ENCODE measurements around the gene TRIM40. TPM values are rescaled to one million over a fixed set of nuclear protein-coding genes. Genes with fewer than 3 reads are reported as not detected.

Gene TRIM40
- polyA plus RNA-seq, 2 of the 4 experiments (the other 2 are of a cell fraction), result 0.05 TPM

- ChIA-PET POLR2A (no interaction called here), CTCF (interaction anchor here (1.6 kb wide), 1 partner anchor 24 kb away, joined by 4 read pairs; no protein-coding TSS in a partner anchor)
- FAIRE-seq, result no peak
- no peak overlapping the region for H3K27ac ChIP-seq
- H3K4me2 ChIP-seq, result no peak overlapping the region
- WGBS (ENCODE audit: missing lambda C conversion rate), result 91% methylated on average over 7 of the region's 8 CpGs
- H3K9me3 ChIP-seq, result no peaks in the 10 kb centered on the region
- TF ChIP-seq ZFP36 (IDR thresholded peaks at IDR 0.05; ENCODE audit: borderline replicate concordance, partially characterized antibody), result no peak
- TF ChIP-seq ZSCAN20 (CRISPR knock-in tag; IDR thresholded peaks at IDR 0.05), result no peak
- TF ChIP-seq ESRRA (IDR thresholded peaks at IDR 0.05; ENCODE audit: borderline replicate concordance, low read length), result no peak
- no peak for TF ChIP-seq MYC (IDR thresholded peaks at IDR 0.05; ENCODE audit: borderline replicate concordance, low read length)
- TF ChIP-seq HDAC2 (IDR thresholded peaks at IDR 0.05), result no peak
- 0 out of 6 replicates have a peak, but pooled peaks of 1 of the 2 experiments have one; percentile 19 for ATAC-seq
- H3K4me1 ChIP-seq, result no peaks in the 10 kb centered on the region
- DNase-seq (ENCODE audit: low read depth in 1 of 2, low spot score in 1 of 2), result no peak
- H3K4me3 ChIP-seq, result no peak overlapping the region
Observed at GRCh38 chr6:30194797-30195690, 59.1 kb downstream of the TRIM40 start.

DNA sequence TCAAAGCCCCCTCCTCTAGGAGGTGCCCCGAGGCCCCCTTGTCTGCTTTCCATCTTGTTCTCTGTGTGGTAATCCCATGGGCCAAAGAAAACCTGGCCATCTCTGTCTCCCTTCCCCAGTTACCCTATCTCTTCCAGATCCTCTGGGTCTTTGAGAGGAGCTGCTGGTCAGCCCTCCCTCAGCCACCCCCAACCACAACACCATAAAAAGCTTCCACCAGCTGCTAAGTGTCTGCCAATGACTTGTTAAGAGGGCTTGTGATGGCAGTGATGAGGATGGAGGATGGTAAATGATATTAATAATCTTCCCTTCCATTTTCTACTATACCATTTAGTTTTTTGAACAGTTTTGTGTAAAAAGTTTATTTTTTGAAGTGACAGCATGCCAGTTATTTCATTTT, 60.0 kb downstream of the TRIM40 start:
- H3K4me2 ChIP-seq, result no peak overlapping the region
- H3K27ac ChIP-seq, result no peak overlapping the region
- ATAC-seq (no peak), FAIRE-seq (no peak), DNase-seq (ENCODE audit: low read depth in 1 of 2, low spot score in 1 of 2) (no peak)
- POLR2A ChIA-PET, result no interaction called here
- H3K4me1 ChIP-seq, result no peaks in the 10 kb centered on the region
- TF ChIP-seq RAD21 (conservative IDR thresholded peaks at IDR 0.05 in 1 of 2, IDR thresholded peaks at IDR 0.05 in 1 of 2), result no peak
- TF ChIP-seq RFX5 (IDR thresholded peaks at IDR 0.05), result no peak
- TF ChIP-seq PHF8 (IDR thresholded peaks at IDR 0.05; ENCODE audit: borderline replicate concordance, low read depth), result no peak
- no peak for TF ChIP-seq CBX2 (IDR thresholded peaks at IDR 0.05; ENCODE audit: borderline replicate concordance, low read depth)
- TF ChIP-seq CEBPB (IDR thresholded peaks at IDR 0.05), result no peak
- no peak for TF ChIP-seq RNF2 (IDR thresholded peaks at IDR 0.05; ENCODE audit: borderline replicate concordance, low read depth)
- TF ChIP-seq POLR2AphosphoS2 (conservative IDR thresholded peaks at IDR 0.05; ENCODE audit: low read length), result no peak
- no peak for TF ChIP-seq ATOH8 (CRISPR knock-in tag; IDR thresholded peaks at IDR 0.05; ENCODE audit: low read depth)
- no peak for TF ChIP-seq ZSCAN20 (CRISPR knock-in tag; IDR thresholded peaks at IDR 0.05)
- no peak for TF ChIP-seq CHD4 (IDR thresholded peaks at IDR 0.05; ENCODE audit: borderline replicate concordance)
- TF ChIP-seq, protein P1, sequence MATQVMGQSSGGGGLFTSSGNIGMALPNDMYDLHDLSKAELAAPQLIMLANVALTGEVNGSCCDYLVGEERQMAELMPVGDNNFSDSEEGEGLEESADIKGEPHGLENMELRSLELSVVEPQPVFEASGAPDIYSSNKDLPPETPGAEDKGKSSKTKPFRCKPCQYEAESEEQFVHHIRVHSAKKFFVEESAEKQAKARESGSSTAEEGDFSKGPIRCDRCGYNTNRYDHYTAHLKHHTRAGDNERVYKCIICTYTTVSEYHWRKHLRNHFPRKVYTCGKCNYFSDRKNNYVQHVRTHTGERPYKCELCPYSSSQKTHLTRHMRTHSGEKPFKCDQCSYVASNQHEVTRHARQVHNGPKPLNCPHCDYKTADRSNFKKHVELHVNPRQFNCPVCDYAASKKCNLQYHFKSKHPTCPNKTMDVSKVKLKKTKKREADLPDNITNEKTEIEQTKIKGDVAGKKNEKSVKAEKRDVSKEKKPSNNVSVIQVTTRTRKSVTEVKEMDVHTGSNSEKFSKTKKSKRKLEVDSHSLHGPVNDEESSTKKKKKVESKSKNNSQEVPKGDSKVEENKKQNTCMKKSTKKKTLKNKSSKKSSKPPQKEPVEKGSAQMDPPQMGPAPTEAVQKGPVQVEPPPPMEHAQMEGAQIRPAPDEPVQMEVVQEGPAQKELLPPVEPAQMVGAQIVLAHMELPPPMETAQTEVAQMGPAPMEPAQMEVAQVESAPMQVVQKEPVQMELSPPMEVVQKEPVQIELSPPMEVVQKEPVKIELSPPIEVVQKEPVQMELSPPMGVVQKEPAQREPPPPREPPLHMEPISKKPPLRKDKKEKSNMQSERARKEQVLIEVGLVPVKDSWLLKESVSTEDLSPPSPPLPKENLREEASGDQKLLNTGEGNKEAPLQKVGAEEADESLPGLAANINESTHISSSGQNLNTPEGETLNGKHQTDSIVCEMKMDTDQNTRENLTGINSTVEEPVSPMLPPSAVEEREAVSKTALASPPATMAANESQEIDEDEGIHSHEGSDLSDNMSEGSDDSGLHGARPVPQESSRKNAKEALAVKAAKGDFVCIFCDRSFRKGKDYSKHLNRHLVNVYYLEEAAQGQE (IDR thresholded peaks at IDR 0.05), result no peak
- TF ChIP-seq, protein P2, sequence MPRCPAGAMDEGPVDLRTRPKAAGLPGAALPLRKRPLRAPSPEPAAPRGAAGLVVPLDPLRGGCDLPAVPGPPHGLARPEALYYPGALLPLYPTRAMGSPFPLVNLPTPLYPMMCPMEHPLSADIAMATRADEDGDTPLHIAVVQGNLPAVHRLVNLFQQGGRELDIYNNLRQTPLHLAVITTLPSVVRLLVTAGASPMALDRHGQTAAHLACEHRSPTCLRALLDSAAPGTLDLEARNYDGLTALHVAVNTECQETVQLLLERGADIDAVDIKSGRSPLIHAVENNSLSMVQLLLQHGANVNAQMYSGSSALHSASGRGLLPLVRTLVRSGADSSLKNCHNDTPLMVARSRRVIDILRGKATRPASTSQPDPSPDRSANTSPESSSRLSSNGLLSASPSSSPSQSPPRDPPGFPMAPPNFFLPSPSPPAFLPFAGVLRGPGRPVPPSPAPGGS (IDR thresholded peaks at IDR 0.05), result no peak
- no peak for TF ChIP-seq SMC3 (IDR thresholded peaks at IDR 0.05)
- TF ChIP-seq, protein P3, sequence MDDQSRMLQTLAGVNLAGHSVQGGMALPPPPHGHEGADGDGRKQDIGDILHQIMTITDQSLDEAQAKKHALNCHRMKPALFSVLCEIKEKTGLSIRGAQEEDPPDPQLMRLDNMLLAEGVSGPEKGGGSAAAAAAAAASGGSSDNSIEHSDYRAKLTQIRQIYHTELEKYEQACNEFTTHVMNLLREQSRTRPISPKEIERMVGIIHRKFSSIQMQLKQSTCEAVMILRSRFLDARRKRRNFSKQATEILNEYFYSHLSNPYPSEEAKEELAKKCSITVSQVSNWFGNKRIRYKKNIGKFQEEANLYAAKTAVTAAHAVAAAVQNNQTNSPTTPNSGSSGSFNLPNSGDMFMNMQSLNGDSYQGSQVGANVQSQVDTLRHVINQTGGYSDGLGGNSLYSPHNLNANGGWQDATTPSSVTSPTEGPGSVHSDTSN (IDR thresholded peaks at IDR 0.05), result no peak
- no peak for TF ChIP-seq NFE2L2 (conservative IDR thresholded peaks at IDR 0.05; ENCODE audit: low read length)
- TF ChIP-seq EP300 (IDR thresholded peaks at IDR 0.05), result no peak
- TF ChIP-seq TFCP2L1 (CRISPR knock-in tag; IDR thresholded peaks at IDR 0.05), result no peak
- TF ChIP-seq JUNB (IDR thresholded peaks at IDR 0.05), result no peak
- no peak for TF ChIP-seq POLR2A (IDR thresholded peaks at IDR 0.05; ENCODE audit: low read length)
- H3K4me3 ChIP-seq, result no peak overlapping the region
- no peaks in the 10 kb centered on the region for H3K9me3 ChIP-seq
- 100% methylated on average over 1 of the region's 1 CpG for WGBS (ENCODE audit: missing lambda C conversion rate)
- CTCF ChIA-PET, result interaction anchor here (1.6 to 1.7 kb wide), 2 partner anchors 9 to 25 kb away, joined by 4 to 5 read pairs; no protein-coding TSS in a partner anchor

All from A549 (cell line).